Endothelial cell of umbilical vein (primary cell): ENCODE results near the gene MYBPC1. TPM values are rescaled to one million over a fixed set of nuclear protein-coding genes. Genes with fewer than 3 reads are reported as not detected.

Experiments
- BruUV-seq: library from RNA; stranded (reverse); fragments of 400-500 nt; replicated peaks from 2 replicates; lab custom pipeline; 2021; lab: Mats Ljungman, UMichigan
- CTCF ChIA-PET: fragments of 300-600, 350-600 bp; sonication (Branson Sonifier 250); formaldehyde crosslinking; loops from one replicate; lab custom pipeline; 2021; ENCODE audit warnings: antibody characterized with exemption, inconsistent platforms; lab: Charles Lee
- POLR2A ChIA-PET: fragments of 300-600, 350-600 bp; sonication (Branson Sonifier 250); formaldehyde crosslinking; loops from one replicate; lab custom pipeline; 2021; ENCODE audit warnings: antibody characterized with exemption, inconsistent platforms; lab: Charles Lee
- DNase-seq: peaks from one replicate; pipeline ENCODE4 v3.0.0-alpha.2; 2011; ENCODE audit warnings: low read depth, low spot score
- FAIRE-seq: peaks from 2 replicates; lab custom pipeline; 2011; peaks lifted over from hg19 to GRCh38; lab: Jason Lieb, UNC
- H2AFZ ChIP-seq: 2 replicates; pipeline ENCODE4 v1.6.0; 2012; ENCODE audit warnings: low read depth, low read length, control low read depth, inconsistent platforms
- H3K27ac ChIP-seq: 2 replicates; pipeline ENCODE4 v1.5.1; 2011; ENCODE audit warnings: low read depth, mild to moderate bottlenecking, control low read depth, low read length, moderate library complexity; ENCODE audit not compliant: insufficient read depth
- H3K27me3 ChIP-seq, 2 experiments: 2 replicates each; pipeline versions ENCODE4 v1.6.0 to v1.6.1; 2011; ENCODE audit warnings: low read length in 2 of 2, mixed read lengths in 1 of 2; ENCODE audit not compliant: control insufficient read depth in 2 of 2, insufficient read depth in 2 of 2
- H3K36me3 ChIP-seq, 2 experiments: 2 replicates in 1 of 2; 3 replicates in 1 of 2; pipeline ENCODE4 v1.5.1; 2011; ENCODE audit warnings: low read length in 2 of 2, mild to moderate bottlenecking in 1 of 2, moderate library complexity in 1 of 2; ENCODE audit not compliant: control insufficient read depth in 2 of 2, insufficient read depth in 2 of 2; ENCODE audit errors: extremely low read depth in 1 of 2
- H3K4me1 ChIP-seq: 3 replicates; pipeline ENCODE4 v1.5.1; 2011; ENCODE audit warnings: mild to moderate bottlenecking, low read length; ENCODE audit not compliant: control insufficient read depth, insufficient read depth; ENCODE audit errors: extremely low read depth
- H3K4me2 ChIP-seq: 2 replicates; pipeline ENCODE4 v1.6.1; 2011; ENCODE audit warnings: low read length, control low read depth, mixed read lengths; ENCODE audit not compliant: insufficient read depth
- H3K4me3 ChIP-seq, 3 experiments: fragments of 200-600 bp in 1 of 3; sonication (generic), shearing (Covaris generic) in 1 of 3; replicated peaks in 1 of 3; 2 replicates each; pipeline ENCODE4 v1.5.1; 2011 to 2016; ENCODE audit warnings: control low read depth in 3 of 3, low read length in 3 of 3, mild to moderate bottlenecking in 2 of 3, inconsistent platforms in 1 of 3, low read depth in 1 of 3, moderate library complexity in 1 of 3; ENCODE audit not compliant: insufficient read depth in 1 of 3
- H3K79me2 ChIP-seq: 2 replicates; pipeline ENCODE4 v1.6.0; 2012; ENCODE audit warnings: low read length, inconsistent platforms; ENCODE audit not compliant: control insufficient read depth, insufficient read depth
- H3K9ac ChIP-seq: replicated peaks from 2 replicates; pipeline ENCODE3; 2011; ENCODE audit warnings: low read length, control low read depth; ENCODE audit not compliant: insufficient read depth; ENCODE audit errors: extremely low read depth
- H3K9me1 ChIP-seq: replicated peaks from 3 replicates; pipeline ENCODE4 v1.6.0; 2011; ENCODE audit warnings: mild to moderate bottlenecking, low read length; ENCODE audit not compliant: control insufficient read depth, insufficient read depth; ENCODE audit errors: extremely low read depth
- H3K9me3 ChIP-seq: replicated peaks from 2 replicates; pipeline ENCODE4 v1.5.1; 2012; ENCODE audit warnings: low read length, inconsistent platforms; ENCODE audit not compliant: control insufficient read depth, insufficient read depth
- H4K20me1 ChIP-seq: replicated peaks from 2 replicates; pipeline ENCODE3; 2011; ENCODE audit warnings: mild to moderate bottlenecking, low read length; ENCODE audit not compliant: control insufficient read depth, insufficient read depth; ENCODE audit errors: extremely low read depth
- CTCF ChIP-seq, 2 donors: IDR thresholded peaks; 1 replicate in 1 of 2; 2 replicates in 1 of 2; pipeline ENCODE4 v1.5.1; 2011; ENCODE audit warnings: low read length in 2 of 2, mild to moderate bottlenecking in 2 of 2, moderate library complexity in 2 of 2, control low read depth in 1 of 2, inconsistent platforms in 1 of 2, low read depth in 1 of 2; ENCODE audit not compliant: insufficient read depth in 1 of 2; ENCODE audit errors: extremely low read depth in 1 of 2
- EZH2 ChIP-seq: IDR thresholded peaks from 2 replicates; pipeline ENCODE4 v1.6.1; 2012; ENCODE audit warnings: borderline replicate concordance, low read depth, mild to moderate bottlenecking, moderate library complexity, low read length, inconsistent platforms; ENCODE audit not compliant: severe bottlenecking
- GATA2 ChIP-seq: IDR thresholded peaks from 2 replicates; pipeline ENCODE4 v1.7.0; 2011; ENCODE audit warnings: low read depth, mild to moderate bottlenecking, moderate library complexity, mixed read lengths, low read length; ENCODE audit not compliant: insufficient read length, insufficient read depth
- JUN ChIP-seq: IDR thresholded peaks from 2 replicates; pipeline ENCODE4 v1.6.1; 2011; ENCODE audit warnings: borderline replicate concordance, low read depth; ENCODE audit not compliant: insufficient read length, insufficient read depth
- MYC ChIP-seq: IDR thresholded peaks from one replicate; pipeline ENCODE4 v1.6.1; 2011; ENCODE audit warnings: mild to moderate bottlenecking, low read depth, low read length
- POLR2AphosphoS5 ChIP-seq: IDR thresholded peaks from 2 replicates; pipeline ENCODE4 v1.6.1; 2012; ENCODE audit warnings: low read depth, mild to moderate bottlenecking, control low read depth, low read length, moderate library complexity; ENCODE audit not compliant: insufficient read depth
- dilution Hi-C: fragments of 300-500 bp; cut with MboI; formaldehyde crosslinking; loops from one replicate; pipeline ENCODE4 v1.15.0; 2019; ENCODE audit warnings: low sequenced_read_pairs; ENCODE audit not compliant: extremely low pct_ligation_motif_present
- intact Hi-C: fragments of 100-400 bp; cut with micrococcal nuclease; formaldehyde crosslinking; loops from one replicate; pipeline ENCODE4 v1.10.0; 2022
- polyA plus RNA-seq, 4 experiments: library from polyadenylated mRNA; depleted of rRNA in 3 of 4; stranded (reverse) in 3 of 4; unstranded in 1 of 4; fragments of >200 nt; gene quantifications; 2 replicates each; pipeline versions ENCODE4 v1.2.1 to v1.2.3, GENCODE V29; 2011 to 2012; ENCODE audit warnings: missing spikeins in 1 of 4
- total RNA-seq: library from RNA; stranded (reverse); gene quantifications from 2 replicates; pipeline ENCODE4 v1.2.3, GENCODE V29; 2021

Gene MYBPC1
- total and polyA plus RNA-seq, 2 donors (not counting 3 experiments of a cell fraction or from before 2014, with no cell fraction given): not detected

GRCh38 chr12:101612160-101612916, 17.6 kb downstream of the MYBPC1 start:
- no peak for FAIRE-seq
- intact Hi-C loops: no loop called here

More at GRCh38 chr12:101612160-101612916, 17.6 kb downstream of the MYBPC1 start:
- dilution Hi-C loops: no loop called here
- no peaks in the 10 kb centered on the region for H3K79me2 ChIP-seq
- no peak overlapping the region for H3K4me2 ChIP-seq
- H4K20me1 ChIP-seq: no peaks in the 10 kb centered on the region
- no peak overlapping the region for H2AFZ ChIP-seq
- BruUV-seq: no TSS peak
- H3K27me3 ChIP-seq: peaks cover 0 to 2% of the 10 kb centered on the region in 2 experiments
- H3K36me3 ChIP-seq: no peaks in the 10 kb centered on the region
- DNase-seq: no peak
- ChIA-PET CTCF (no interaction called here), POLR2A (no interaction called here)
- no peaks in the 10 kb centered on the region for H3K4me1 ChIP-seq
- TF ChIP-seq GATA2: no peak
- TF ChIP-seq EZH2: no peak
- no peak for TF ChIP-seq CTCF (IDR thresholded peaks at IDR 0.05; ENCODE audit: extremely low read depth in 1 of 2, insufficient read depth in 1 of 2, low read depth in 1 of 2, low read length in 2 of 2)
- TF ChIP-seq MYC: no peak
- no peak for TF ChIP-seq POLR2AphosphoS5
- no peak for TF ChIP-seq JUN
- no peaks in the 10 kb centered on the region for H3K9me1 ChIP-seq
- no peaks in the 10 kb centered on the region for H3K9me3 ChIP-seq
- H3K9ac ChIP-seq: no peak overlapping the region
- H3K27ac ChIP-seq: no peak overlapping the region
- no peak overlapping the region for H3K4me3 ChIP-seq
